Spleen (tissue), 7 donors: ENCODE measurements around the gene NAT14.

Experiments
- POLR2A ChIP-seq, 3 donors: fragments of 450-650 bp; IDR thresholded peaks; one replicate each; pipeline ENCODE4 v1.5.1; 2017; ENCODE audit warnings: antibody characterized with exemption in 3 of 3, mild to moderate bottlenecking in 1 of 3
- POLR2AphosphoS5 ChIP-seq, 3 donors: sonication (generic); formaldehyde crosslinking; IDR thresholded peaks; one replicate each; pipeline ENCODE4 v1.5.1; 2017; ENCODE audit warnings: antibody characterized with exemption in 3 of 3
- TF ChIP-seq, protein P1 (sequence below), 11 experiments: fragments of 200-600 bp in 7 of 11; fragments of 450-650 bp in 4 of 11; sonication (generic) in 4 of 11; IDR thresholded peaks in 8 of 11; conservative IDR thresholded peaks in 3 of 11; 1 replicate in 7 of 11; 2 replicates in 4 of 11; pipeline versions ENCODE4 v1.4.0 to v1.8.0; 2016 to 2021; ENCODE audit warnings: antibody characterized with exemption in 11 of 11, inconsistent platforms in 4 of 11, mild to moderate bottlenecking in 1 of 11
- donor health status: DM: no; HTN: no; CAD: no; lungs with moderate emphysema.
- donor health status: DM: no; HTN: no; CAD: no.
- donor health status: DM: no; HTN: no; CAD: no.

DNA sequence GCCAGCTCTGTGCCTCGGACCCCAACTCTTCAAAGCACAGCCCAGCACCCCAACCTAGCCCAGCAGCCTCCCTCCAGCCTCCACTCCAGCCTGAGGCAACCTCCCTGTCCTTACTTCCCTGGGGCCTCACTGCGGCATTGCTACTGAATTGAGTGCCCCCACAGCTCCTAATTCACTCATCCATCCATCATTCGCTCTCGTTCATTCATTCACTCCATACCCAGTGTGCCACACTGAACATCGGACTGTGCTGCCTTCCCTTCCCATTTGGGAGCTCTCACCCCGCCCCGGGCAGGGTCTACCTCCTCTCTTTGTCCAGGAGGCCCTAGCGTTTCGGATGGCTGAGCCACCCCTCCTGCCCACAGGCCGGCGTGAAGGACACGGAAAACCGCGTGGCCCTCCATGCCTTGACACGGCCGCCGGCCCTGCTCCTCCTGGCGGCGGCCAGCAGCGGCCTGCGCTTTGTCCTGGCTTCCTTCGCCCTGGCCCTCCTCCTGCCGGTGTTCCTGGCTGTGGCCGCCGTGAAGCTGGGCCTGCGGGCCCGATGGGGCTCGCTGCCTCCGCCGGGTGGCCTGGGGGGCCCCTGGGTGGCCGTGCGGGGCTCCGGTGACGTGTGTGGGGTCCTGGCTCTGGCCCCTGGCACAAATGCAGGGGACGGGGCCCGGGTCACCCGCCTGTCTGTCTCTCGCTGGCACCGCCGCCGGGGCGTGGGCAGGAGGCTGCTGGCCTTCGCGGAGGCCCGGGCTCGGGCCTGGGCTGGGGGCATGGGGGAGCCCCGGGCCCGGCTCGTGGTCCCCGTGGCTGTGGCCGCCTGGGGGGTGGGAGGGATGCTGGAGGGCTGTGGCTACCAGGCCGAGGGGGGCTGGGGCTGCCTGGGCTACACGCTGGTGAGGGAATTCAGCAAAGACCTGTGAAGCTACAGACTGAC lies 1.3 kb downstream of the NAT14 start:
- TF ChIP-seq, protein P1, sequence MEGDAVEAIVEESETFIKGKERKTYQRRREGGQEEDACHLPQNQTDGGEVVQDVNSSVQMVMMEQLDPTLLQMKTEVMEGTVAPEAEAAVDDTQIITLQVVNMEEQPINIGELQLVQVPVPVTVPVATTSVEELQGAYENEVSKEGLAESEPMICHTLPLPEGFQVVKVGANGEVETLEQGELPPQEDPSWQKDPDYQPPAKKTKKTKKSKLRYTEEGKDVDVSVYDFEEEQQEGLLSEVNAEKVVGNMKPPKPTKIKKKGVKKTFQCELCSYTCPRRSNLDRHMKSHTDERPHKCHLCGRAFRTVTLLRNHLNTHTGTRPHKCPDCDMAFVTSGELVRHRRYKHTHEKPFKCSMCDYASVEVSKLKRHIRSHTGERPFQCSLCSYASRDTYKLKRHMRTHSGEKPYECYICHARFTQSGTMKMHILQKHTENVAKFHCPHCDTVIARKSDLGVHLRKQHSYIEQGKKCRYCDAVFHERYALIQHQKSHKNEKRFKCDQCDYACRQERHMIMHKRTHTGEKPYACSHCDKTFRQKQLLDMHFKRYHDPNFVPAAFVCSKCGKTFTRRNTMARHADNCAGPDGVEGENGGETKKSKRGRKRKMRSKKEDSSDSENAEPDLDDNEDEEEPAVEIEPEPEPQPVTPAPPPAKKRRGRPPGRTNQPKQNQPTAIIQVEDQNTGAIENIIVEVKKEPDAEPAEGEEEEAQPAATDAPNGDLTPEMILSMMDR (IDR thresholded peaks at IDR 0.05 in 8 of 11, conservative IDR thresholded peaks at IDR 0.05 in 3 of 11), result peak in 3 of 11 experiments; percentile 7 to 23 (median 19)
- TF ChIP-seq POLR2A (IDR thresholded peaks at IDR 0.05), result no peak
- peak in 2 of 3 donors; percentile 9 to 32 for TF ChIP-seq POLR2AphosphoS5 (IDR thresholded peaks at IDR 0.05)
